Karpas-422 (cell line): Measurements from ENCODE around the gene CCPG1. TPM values are rescaled to one million over a fixed set of nuclear protein-coding genes. Genes with fewer than 3 reads are reported as not detected.

Source experiments
- DNase-seq: peaks from one replicate; pipeline ENCODE4 v3.0.0-alpha.2; 2015
- H2AFZ ChIP-seq: fragments of 200-600 bp; sonication (generic); 2 replicates; pipeline ENCODE4 v1.6.1; 2014; ENCODE audit warnings: antibody characterized with exemption, low read length, mixed read lengths
- H3K27ac ChIP-seq: fragments of 200-600 bp; sonication (generic); 2 replicates; pipeline ENCODE4 v1.5.1; 2014; ENCODE audit warnings: mild to moderate bottlenecking, low read length, moderate library complexity
- H3K27me3 ChIP-seq: fragments of 200-600 bp; sonication (generic); 2 replicates; pipeline ENCODE4 v1.6.1; 2014; ENCODE audit warnings: low read length, mixed read lengths
- H3K36me3 ChIP-seq: fragments of 200-600 bp; sonication (generic); 2 replicates; pipeline ENCODE4 v1.6.1; 2014; ENCODE audit warnings: low read length, mixed read lengths; ENCODE audit not compliant: insufficient read depth
- H3K4me1 ChIP-seq: fragments of 200-600 bp; sonication (generic); 2 replicates; pipeline ENCODE4 v1.6.1; 2014; ENCODE audit warnings: mild to moderate bottlenecking, low read length, mixed read lengths
- H3K4me2 ChIP-seq: fragments of 200-600 bp; sonication (generic); 2 replicates; pipeline ENCODE4 v1.6.1; 2014; ENCODE audit warnings: low read length, low read depth, mild to moderate bottlenecking; ENCODE audit not compliant: poor library complexity, severe bottlenecking
- H3K4me3 ChIP-seq: fragments of 200-600 bp; sonication (generic); 2 replicates; pipeline ENCODE4 v1.5.1; 2014; ENCODE audit warnings: mild to moderate bottlenecking, antibody characterized with exemption, low read length, mixed read lengths
- H3K79me2 ChIP-seq: fragments of 200-600 bp; sonication (generic); 2 replicates; pipeline ENCODE4 v1.6.1; 2014; ENCODE audit warnings: mild to moderate bottlenecking, low read length, mixed read lengths
- H3K9ac ChIP-seq: fragments of 200-600 bp; sonication (generic); 2 replicates; pipeline ENCODE4 v1.6.0; 2014; ENCODE audit warnings: low read length
- H3K9me2 ChIP-seq: fragments of 200-600 bp; sonication (generic), shearing (Covaris generic); replicated peaks from 2 replicates; pipeline ENCODE4 v1.6.0; 2014; ENCODE audit warnings: mild to moderate bottlenecking, low read length, moderate library complexity; ENCODE audit not compliant: insufficient read depth
- H3K9me3 ChIP-seq: fragments of 300-700, 200-600 bp; sonication (generic); 2 replicates; pipeline ENCODE4 v1.6.1; 2014; ENCODE audit warnings: low read length, mixed read lengths
- H4K20me1 ChIP-seq: fragments of 200-600 bp; sonication (generic); 2 replicates; pipeline ENCODE4 v1.6.1; 2014; ENCODE audit warnings: mild to moderate bottlenecking, antibody characterized with exemption, low read length, low read depth; ENCODE audit not compliant: insufficient read depth
- total RNA-seq: library from RNA; depleted of rRNA; stranded (reverse); fragments of >200 nt; shearing (Covaris generic); gene quantifications from 2 replicates; pipeline ENCODE4 v1.2.3, GENCODE V29; 2014; ENCODE audit warnings: low replicate concordance

The CCPG1 gene
- total RNA-seq, 1 experiment from 2014 or later = 68.3 TPM

DNA sequence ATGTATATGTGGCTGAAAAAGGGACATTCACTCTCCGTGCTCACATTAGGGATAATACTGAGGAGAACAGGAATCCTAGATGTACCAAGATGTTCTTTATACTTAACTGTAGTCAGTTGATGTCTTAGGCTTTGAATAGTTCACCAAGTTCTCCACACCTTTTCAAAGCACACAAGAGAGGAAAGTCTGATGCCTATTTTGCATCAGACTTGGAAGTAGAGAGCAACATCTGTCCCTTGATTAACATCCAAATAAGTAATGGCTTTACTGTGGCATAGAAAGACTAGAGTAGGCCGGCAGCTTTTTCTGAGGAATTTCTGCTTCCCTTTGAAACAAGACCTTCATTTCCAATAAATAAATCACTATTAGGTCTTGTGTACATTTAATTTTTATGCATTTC is 55.1 kb downstream of the CCPG1 start:
- Histone ChIP-seq H3K4me3 (no peak overlapping the region), H3K79me2 (no peaks in the 10 kb centered on the region), H3K27ac (no peak overlapping the region), H3K36me3 (peaks cover 33% of the 10 kb centered on the region), H3K9me3 (no peaks in the 10 kb centered on the region), H3K9me2 (no peaks in the 10 kb centered on the region), H3K4me2 (no peak overlapping the region), H3K9ac (no peak overlapping the region), H2AFZ (no peak overlapping the region), H3K27me3 (no peaks in the 10 kb centered on the region), H3K4me1 (no peaks in the 10 kb centered on the region), H4K20me1 (no peaks in the 10 kb centered on the region)
- no peak for DNase-seq

DNA sequence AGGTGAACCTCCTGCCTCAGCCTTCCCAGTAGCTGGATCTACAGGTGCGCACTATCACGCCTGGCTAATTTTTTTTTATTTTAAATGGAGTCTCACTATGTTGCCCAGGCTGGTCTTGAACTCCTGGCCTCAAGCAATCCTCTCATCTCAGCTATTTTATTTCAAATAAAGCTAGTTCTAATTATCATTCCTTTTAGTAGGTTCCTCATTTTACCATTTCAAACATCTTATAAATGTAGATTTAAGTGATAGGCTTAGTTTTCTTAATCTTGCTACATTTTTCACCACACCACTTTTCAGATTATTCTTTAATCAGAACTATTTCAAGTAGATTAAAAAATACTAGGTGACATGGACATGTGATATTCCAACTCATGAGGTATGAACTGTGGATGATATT is 58.9 kb downstream of the CCPG1 start:
- H3K4me3 ChIP-seq = no peak overlapping the region
- no peak overlapping the region for H3K9ac ChIP-seq
- DNase-seq = no peak
- no peaks in the 10 kb centered on the region for H3K79me2 ChIP-seq
- H4K20me1 ChIP-seq = no peaks in the 10 kb centered on the region
- H3K27ac ChIP-seq = no peak overlapping the region
- no peaks in the 10 kb centered on the region for H3K9me2 ChIP-seq
- no peaks in the 10 kb centered on the region for H3K9me3 ChIP-seq
- no peak overlapping the region for H3K4me2 ChIP-seq
- H3K36me3 ChIP-seq = peaks cover 21% of the 10 kb centered on the region
- H3K4me1 ChIP-seq = peaks cover 4% of the 10 kb centered on the region
- H2AFZ ChIP-seq = no peak overlapping the region
- H3K27me3 ChIP-seq = no peaks in the 10 kb centered on the region

DNA sequence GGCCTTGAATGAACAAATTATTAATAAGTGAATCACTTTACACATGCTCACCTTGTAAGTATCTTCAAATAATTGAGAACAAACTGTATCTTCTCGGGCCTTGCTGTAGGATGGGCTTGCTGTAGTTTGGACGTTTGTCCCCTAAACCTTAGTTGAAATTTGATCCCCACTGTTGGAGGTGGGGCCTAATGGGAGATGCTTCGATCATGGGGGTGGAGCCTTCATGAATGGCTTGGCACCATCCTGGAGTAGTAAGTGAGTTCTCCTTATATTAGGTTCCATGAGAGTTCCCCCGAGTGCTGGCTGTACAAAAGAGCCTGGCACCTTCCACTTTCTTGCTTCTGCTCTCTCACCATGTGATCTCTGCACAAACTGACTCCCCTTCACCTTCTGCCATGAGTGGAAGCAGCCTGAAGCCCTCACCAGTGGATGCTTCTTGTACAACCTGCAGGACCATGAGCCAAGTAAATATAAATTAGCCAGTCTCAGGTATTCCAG is 59.8 kb downstream of the CCPG1 start:
- H3K4me1 ChIP-seq = peaks cover 14% of the 10 kb centered on the region
- no peak overlapping the region for H2AFZ ChIP-seq
- no peaks in the 10 kb centered on the region for H3K27me3 ChIP-seq
- no peak for DNase-seq
- H3K4me2 ChIP-seq = no peak overlapping the region
- H3K9ac ChIP-seq = no peak overlapping the region
- H3K27ac ChIP-seq = no peak overlapping the region
- H3K36me3 ChIP-seq = peaks cover 21% of the 10 kb centered on the region
- no peaks in the 10 kb centered on the region for H3K9me2 ChIP-seq
- H4K20me1 ChIP-seq = no peaks in the 10 kb centered on the region
- no peaks in the 10 kb centered on the region for H3K79me2 ChIP-seq
- no peaks in the 10 kb centered on the region for H3K9me3 ChIP-seq
- H3K4me3 ChIP-seq = no peak overlapping the region

DNA sequence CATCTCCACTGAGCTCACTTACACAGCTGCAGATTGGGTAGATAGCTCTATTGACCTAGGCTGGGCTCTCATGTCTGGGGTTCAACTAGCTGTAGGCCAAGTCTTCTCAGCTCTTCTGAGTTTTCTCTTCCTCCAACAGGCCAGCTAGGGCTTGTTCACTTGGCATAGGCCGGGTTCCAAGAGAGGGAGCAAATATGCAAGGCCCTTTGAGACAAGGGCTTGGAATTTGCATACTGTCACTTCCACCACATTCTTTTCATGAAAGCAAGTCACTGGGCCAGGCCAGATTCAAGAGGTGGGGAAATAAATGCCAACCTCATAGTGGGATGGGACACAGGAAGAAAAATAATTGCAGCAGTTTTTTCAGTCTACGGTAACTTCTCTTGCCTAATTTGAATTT is 64.0 kb downstream of the CCPG1 start:
- Histone ChIP-seq H2AFZ (no peak overlapping the region), H3K27me3 (no peaks in the 10 kb centered on the region), H3K79me2 (no peaks in the 10 kb centered on the region), H3K4me2 (no peak overlapping the region), H4K20me1 (no peaks in the 10 kb centered on the region), H3K27ac (peak overlapping the region; percentile 20; the same call in 1 of the 2 replicates), H3K4me3 (no peak overlapping the region), H3K9ac (no peak overlapping the region), H3K9me3 (no peaks in the 10 kb centered on the region), H3K4me1 (peaks cover 14% of the 10 kb centered on the region), H3K36me3 (peaks cover 11% of the 10 kb centered on the region; the same call in 1 of the 2 replicates), H3K9me2 (no peaks in the 10 kb centered on the region)
- DNase-seq = peak; percentile 63

DNA sequence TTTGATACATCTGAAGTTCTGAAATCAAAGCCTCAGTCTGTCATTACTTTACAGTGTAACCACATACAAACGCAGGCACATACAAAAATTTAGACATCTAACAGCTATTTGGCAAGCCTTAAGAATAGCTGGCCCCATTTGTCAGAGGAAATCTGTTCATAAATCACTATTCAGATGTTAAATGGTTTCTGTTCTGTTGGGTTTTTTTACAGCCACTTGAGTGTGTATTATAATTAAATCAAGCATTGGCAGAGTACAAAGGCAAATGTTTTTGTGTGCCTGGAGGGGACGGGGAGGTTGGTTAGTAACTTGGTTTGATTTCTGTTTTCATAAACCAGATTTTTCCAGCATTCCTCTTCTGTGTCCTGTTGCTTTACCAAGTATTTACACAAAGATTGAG is 65.0 kb downstream of the CCPG1 start:
- H3K4me1 ChIP-seq = peaks cover 14% of the 10 kb centered on the region
- no peaks in the 10 kb centered on the region for H4K20me1 ChIP-seq
- H3K9ac ChIP-seq = no peak overlapping the region
- no peaks in the 10 kb centered on the region for H3K9me3 ChIP-seq
- H3K79me2 ChIP-seq = no peaks in the 10 kb centered on the region
- DNase-seq = no peak
- no peaks in the 10 kb centered on the region for H3K9me2 ChIP-seq
- H3K27ac ChIP-seq = peak overlapping the region; percentile 20; the same call in 1 of the 2 replicates
- no peak overlapping the region for H3K4me3 ChIP-seq
- no peaks in the 10 kb centered on the region for H3K27me3 ChIP-seq
- H2AFZ ChIP-seq = no peak overlapping the region
- peaks cover 11% of the 10 kb centered on the region; the same call in 1 of the 2 replicates for H3K36me3 ChIP-seq
- H3K4me2 ChIP-seq = no peak overlapping the region

DNA sequence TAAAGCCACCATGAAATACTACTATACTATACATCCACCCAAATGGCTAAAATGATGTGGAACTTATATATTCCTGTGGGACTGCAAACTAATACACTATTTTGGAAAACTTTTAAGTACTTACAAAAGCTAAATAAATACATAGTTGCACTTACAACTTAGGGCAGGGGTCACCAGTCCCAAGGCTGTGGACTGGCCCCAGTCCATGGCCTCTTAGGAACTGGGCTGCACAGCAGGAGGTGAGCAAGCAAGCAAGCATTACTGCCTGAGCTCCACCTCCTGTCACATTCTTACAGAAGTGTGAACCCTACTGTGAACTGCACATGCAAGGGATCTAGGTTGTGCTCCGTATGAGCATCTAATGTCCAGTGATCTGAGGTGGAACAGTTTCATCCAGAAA is 71.0 kb downstream of the CCPG1 start:
- H3K9me2 ChIP-seq = no peaks in the 10 kb centered on the region
- no peak overlapping the region for H3K27ac ChIP-seq
- H3K4me2 ChIP-seq = no peak overlapping the region
- no peak overlapping the region for H3K4me3 ChIP-seq
- no peak for DNase-seq
- no peaks in the 10 kb centered on the region for H4K20me1 ChIP-seq
- no peaks in the 10 kb centered on the region for H3K9me3 ChIP-seq
- H3K4me1 ChIP-seq = no peaks in the 10 kb centered on the region
- H2AFZ ChIP-seq = no peak overlapping the region
- H3K79me2 ChIP-seq = no peaks in the 10 kb centered on the region
- no peak overlapping the region for H3K9ac ChIP-seq
- H3K36me3 ChIP-seq = peaks cover 20% of the 10 kb centered on the region
- no peaks in the 10 kb centered on the region for H3K27me3 ChIP-seq

DNA sequence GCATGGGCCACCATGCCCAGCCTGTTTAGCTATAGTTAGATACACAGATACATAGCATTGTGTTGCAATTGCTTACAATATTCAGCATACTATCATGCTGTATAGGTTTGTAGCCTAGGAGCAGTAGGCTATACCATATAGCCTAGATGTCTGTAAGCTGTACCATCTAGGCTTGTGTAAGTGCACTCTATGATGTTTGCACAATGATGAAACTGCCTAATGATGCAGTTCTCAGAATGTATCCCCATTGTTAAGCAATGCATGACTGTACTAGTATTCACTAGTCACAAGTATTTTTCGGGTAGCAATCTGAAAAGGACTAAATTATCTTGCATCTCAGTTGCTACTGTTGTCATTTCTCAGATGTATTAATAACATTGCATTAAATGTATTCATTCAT is 73.2 kb downstream of the CCPG1 start:
- H3K9me3 ChIP-seq = no peaks in the 10 kb centered on the region
- no peaks in the 10 kb centered on the region for H4K20me1 ChIP-seq
- DNase-seq = no peak
- no peaks in the 10 kb centered on the region for H3K27me3 ChIP-seq
- peaks cover 26% of the 10 kb centered on the region for H3K36me3 ChIP-seq
- no peaks in the 10 kb centered on the region for H3K4me1 ChIP-seq
- no peaks in the 10 kb centered on the region for H3K79me2 ChIP-seq
- no peak overlapping the region for H3K4me3 ChIP-seq
- H3K27ac ChIP-seq = no peak overlapping the region
- no peak overlapping the region for H3K4me2 ChIP-seq
- H3K9ac ChIP-seq = no peak overlapping the region
- no peaks in the 10 kb centered on the region for H3K9me2 ChIP-seq
- H2AFZ ChIP-seq = no peak overlapping the region

DNA sequence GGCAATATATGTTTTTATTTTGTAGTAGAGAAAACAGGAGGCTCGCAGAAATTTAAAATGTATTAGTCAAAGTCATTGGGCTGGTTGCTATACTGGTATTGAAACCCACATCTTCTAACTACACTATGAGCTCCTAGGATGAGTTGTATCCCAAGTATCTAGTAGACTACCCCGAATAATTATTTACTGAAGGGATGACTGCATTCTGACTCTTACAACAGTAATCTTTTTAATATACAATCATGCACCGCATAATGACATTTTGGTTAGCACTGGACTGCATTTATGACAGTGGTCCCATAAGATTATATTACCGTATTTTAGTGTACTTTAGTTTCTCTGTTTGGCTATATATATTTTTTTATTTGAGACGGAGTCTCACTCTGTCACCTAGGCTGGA is 73.8 kb downstream of the CCPG1 start:
- H2AFZ ChIP-seq = no peak overlapping the region
- no peaks in the 10 kb centered on the region for H4K20me1 ChIP-seq
- no peaks in the 10 kb centered on the region for H3K9me3 ChIP-seq
- H3K27ac ChIP-seq = no peak overlapping the region
- no peak overlapping the region for H3K9ac ChIP-seq
- H3K79me2 ChIP-seq = no peaks in the 10 kb centered on the region
- no peaks in the 10 kb centered on the region for H3K27me3 ChIP-seq
- no peak overlapping the region for H3K4me3 ChIP-seq
- H3K36me3 ChIP-seq = peaks cover 26% of the 10 kb centered on the region
- no peak overlapping the region for H3K4me2 ChIP-seq
- no peaks in the 10 kb centered on the region for H3K9me2 ChIP-seq
- no peak for DNase-seq
- H3K4me1 ChIP-seq = no peaks in the 10 kb centered on the region

DNA sequence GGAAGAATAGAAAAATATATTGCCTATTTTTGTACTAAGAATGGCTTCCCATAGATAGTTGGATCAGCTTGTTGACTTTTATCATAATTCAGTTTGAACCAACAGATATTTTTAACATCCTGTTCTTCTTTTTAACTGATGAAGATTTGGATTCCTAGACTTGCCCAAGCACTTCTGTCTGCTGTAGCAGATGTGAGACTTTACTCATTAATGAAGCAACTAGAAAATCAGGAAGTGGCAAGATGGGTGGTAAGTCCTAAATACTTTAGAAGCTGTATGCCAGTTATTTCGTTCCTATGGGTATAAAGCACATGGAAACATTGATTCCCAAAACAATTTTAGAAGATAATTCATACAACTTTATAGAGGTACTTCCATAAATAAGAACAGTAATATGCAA is 80.8 kb downstream of the CCPG1 start:
- no peaks in the 10 kb centered on the region for H3K27me3 ChIP-seq
- H3K4me1 ChIP-seq = peaks cover 22% of the 10 kb centered on the region
- H3K9ac ChIP-seq = no peak overlapping the region
- peaks cover 33% of the 10 kb centered on the region for H3K79me2 ChIP-seq
- H3K9me2 ChIP-seq = no peaks in the 10 kb centered on the region
- no peak overlapping the region for H3K4me2 ChIP-seq
- no peak overlapping the region for H3K4me3 ChIP-seq
- H3K36me3 ChIP-seq = peaks cover 13% of the 10 kb centered on the region
- no peak overlapping the region for H2AFZ ChIP-seq
- DNase-seq = peak; percentile 50
- peak overlapping the region; percentile 55; the same call in 1 of the 2 replicates for H3K27ac ChIP-seq
- no peaks in the 10 kb centered on the region for H3K9me3 ChIP-seq
- no peaks in the 10 kb centered on the region for H4K20me1 ChIP-seq
